Neural progenitor cell (in vitro differentiated cells): ENCODE results near the gene FCGBP.
"Not testable (repeated sequence)": the region's sequence is repeated elsewhere in the genome, so short reads cannot be mapped to it uniquely, and the experiment has no call there.

ENCODE experiments used
- EZH2phosphoT487 ChIP-seq: fragments of 200-600 bp; sonication (generic); IDR thresholded peaks from 2 replicates; pipeline ENCODE4 v1.6.1; 2017; ENCODE audit warnings: antibody characterized with exemption
- TF ChIP-seq, protein P1 (sequence below): fragments of 200-600 bp; sonication (generic); IDR thresholded peaks from 2 replicates; pipeline ENCODE4 v1.5.1; 2017; ENCODE audit warnings: antibody characterized with exemption, mild to moderate bottlenecking

DNA sequence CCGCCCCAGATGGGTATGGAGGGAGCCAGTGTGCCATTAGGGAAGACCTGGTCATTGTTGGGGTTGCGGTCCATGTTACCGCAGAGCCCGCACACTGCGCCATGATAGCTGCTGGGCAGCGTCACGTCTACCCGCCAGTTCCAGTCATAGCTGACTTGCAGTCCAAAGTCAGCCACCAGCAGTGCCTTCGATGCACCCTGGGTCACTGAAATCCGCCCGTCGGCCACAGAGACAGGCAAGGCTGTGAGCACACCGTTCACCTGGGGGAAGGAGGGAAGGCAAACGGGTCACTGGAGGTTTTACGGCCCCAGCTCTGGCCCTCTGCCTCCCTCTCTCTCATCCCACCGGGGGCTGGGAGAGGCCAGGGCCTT is 40.2 kb downstream of the FCGBP start:
- TF ChIP-seq, protein P1, sequence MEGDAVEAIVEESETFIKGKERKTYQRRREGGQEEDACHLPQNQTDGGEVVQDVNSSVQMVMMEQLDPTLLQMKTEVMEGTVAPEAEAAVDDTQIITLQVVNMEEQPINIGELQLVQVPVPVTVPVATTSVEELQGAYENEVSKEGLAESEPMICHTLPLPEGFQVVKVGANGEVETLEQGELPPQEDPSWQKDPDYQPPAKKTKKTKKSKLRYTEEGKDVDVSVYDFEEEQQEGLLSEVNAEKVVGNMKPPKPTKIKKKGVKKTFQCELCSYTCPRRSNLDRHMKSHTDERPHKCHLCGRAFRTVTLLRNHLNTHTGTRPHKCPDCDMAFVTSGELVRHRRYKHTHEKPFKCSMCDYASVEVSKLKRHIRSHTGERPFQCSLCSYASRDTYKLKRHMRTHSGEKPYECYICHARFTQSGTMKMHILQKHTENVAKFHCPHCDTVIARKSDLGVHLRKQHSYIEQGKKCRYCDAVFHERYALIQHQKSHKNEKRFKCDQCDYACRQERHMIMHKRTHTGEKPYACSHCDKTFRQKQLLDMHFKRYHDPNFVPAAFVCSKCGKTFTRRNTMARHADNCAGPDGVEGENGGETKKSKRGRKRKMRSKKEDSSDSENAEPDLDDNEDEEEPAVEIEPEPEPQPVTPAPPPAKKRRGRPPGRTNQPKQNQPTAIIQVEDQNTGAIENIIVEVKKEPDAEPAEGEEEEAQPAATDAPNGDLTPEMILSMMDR: not testable (repeated sequence)
- TF ChIP-seq EZH2phosphoT487: not testable (repeated sequence)
